HG02759 (cell line): ENCODE data around the gene PLPP3.

Experiments
- ATAC-seq: cut with Tn5 transposase; IDR thresholded peaks from one replicate; pipeline ENCODE4 v1.9.1; 2021; ENCODE audit warnings: mild to moderate bottlenecking, moderate library complexity; ENCODE audit not compliant: unreplicated experiment

PLPP3 gene

DNA sequence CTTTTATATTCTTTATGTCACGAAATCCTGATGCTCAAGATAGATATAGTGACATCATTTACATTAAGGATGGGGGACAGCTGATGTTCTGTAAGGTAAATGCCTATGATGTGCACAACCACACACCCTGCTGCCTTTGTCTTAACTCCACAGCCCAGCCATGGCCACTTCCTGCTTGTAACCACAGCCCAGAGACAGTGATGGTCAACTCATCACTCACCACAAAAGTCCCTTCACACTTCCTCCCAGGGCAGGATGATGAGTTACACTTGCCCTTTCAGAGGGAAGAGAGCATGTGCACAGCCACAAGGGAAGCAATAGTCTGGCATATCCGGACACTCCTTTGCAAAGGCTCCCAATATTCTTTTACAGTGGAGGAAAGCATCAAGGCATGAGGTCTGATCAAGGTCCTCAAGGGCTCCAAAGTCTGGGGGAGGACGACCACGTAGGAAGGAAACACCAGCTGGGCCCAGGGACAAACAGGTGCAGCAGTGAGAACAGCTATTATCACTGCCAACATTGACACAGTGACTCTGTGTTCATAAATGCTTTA lies 53.8 kb downstream of the PLPP3 start:
- ATAC-seq: peak; percentile 86

DNA sequence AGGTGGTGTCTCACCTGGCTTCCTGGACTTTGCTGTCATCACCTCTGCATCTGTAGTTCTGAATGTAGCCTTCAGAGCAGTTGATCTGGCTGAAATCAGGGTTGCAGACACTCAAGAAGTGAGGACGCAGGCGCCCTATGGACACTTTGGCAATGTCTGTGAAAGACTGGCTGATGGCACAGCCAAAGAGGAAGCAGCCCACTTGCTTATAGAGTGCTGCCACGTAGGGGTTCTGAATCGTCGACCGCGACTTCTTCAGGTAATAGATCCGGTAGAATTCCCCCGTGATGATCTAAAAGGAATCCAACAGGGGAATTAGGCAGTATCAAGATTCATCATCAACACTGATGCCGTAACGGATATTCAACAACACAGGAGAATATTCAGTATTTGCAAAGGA lies 55.1 kb downstream of the PLPP3 start:
- ATAC-seq: no peak

DNA sequence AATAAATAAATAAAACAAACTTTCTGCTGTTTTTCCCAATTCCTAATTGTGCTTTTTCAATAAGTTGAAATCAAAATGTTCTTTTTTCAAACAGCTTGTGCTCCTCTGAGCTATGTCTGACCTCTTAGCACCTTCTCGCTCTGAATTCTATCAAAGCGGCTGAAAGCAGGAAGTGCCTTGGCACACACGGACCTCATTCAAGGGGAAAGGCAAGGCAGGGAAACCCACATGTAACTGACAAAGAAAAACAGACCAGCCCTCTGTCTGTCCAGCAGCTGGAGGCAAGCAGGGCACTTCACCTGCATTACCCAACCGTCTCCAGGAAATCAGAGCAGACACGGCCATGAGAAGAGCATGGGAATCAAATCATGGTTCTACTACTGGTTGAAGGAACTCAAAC lies 56.7 kb downstream of the PLPP3 start:
- ATAC-seq: no peak

DNA sequence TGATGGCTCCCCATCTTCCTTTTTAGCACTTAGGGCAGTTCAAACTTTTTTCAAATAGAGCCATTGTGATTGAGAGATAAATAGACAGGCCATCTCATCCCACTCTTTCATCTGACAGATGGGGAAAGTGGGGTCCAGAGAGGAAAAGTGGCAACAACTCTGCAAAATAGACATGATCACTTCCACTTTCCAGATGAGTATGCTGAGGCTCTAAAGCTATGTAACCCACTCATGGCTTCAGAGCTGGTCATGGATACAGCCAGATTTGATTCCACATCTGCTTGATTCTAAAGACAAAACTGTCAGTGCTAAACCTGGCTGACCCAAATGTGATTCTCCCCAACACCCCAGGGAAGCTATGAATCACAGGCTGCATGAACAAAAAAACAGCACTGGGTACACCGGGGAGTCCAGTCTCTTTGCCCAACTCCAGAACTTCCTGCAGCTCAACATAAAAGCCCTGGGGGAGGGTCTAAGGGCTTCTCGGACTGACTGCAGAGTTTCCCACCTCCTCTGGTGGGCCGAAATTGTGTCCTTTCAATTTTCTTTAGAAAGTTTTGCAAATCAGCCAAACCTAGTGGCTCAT lies 59.3 kb downstream of the PLPP3 start:
- no peak for ATAC-seq

DNA sequence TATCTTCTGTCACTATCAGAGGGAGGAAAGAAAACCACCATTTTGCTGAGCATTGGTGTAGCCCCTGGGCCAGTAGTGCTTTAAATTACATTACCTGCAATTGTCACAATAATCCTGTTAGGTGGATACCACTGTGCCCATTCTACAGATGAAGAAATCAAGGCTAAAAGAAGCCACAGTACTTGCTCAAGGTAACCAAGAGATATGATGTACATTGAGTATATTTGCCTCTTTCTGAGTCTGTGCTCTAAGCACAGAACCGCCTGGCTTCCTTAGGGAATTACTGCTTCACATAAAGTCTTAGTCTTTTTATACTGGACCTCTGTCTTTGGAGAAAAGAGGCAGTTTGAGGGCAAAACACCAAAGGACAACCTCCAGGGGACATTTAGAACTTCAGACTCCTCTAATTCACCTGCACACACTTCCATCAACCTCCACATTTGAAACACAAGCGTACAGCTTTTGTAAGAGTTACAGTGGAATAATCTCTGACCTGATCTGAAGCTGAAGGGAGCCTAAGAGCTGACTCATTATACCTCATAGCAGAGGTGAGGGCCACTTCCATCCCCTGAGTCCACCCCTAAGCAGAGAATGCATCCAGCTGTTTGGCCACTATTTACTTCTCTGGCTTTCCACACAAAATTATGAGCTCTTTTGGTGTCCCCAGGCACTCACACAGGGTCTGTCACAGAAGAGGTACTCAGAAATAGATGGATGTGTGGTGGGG lies 61.8 kb downstream of the PLPP3 start:
- no peak for ATAC-seq

DNA sequence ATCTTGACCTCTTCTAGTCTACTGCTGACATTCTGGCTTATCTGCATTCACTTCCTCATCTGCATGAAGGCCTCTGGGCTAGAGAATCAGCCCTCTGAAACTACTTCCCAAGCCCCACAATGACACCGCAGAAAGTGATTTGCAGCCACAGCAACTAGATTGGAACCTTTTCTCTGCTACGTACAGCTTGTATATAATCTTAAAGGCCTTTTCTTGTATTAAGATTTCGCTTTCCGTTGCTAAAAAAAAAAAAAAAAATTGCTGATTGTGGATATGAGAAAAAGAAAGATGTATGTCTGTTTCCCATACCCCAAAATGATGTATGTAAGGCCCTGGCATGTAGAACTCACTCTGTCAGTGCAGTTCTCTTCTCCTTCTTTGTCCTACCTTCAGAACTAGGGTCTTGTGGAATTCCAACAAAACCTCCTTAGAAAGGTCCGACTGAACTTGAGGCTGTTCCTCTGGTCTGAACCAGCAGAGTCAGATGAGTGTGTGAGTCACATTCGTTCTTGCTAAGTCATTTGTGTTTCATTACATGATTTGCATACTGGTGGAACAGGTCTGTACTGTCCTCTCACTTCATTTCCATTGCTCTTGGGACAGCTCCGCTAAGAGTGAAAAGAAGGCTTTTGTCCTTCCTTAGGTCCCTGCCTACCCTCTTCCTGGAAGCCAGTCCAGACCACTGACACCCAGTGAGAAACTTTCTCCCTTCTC lies 62.7 kb downstream of the PLPP3 start:
- ATAC-seq: peak; percentile 92

DNA sequence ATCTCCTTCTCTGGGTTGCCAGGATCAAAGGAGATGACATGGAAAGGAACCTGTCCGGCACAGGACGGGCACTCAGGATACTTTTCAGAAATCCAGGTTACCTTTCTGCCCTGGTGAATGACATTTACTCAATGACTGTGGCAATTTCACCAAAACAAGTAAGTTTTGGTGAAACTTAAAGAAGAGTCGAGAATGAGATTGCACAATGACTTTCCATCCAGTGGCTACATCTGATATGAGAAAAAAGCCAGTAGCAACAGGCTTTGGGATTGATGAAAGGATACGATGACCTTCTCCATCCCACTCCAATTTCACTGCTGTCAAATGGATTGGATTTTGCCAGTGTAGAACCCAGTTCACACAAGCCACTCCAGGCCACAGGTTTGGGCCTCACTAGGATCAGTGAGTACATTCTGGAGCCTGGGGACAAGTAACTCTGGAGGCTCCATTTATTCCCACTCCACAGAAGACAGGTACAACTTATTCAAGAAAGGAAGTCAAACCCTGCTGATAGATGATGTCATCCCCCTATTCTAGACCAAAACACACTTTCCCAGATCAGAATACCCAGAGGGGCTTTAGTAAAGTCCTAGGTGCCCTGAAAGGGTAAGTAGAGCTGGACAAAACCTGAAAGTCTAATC lies 63.3 kb downstream of the PLPP3 start:
- no peak for ATAC-seq

DNA sequence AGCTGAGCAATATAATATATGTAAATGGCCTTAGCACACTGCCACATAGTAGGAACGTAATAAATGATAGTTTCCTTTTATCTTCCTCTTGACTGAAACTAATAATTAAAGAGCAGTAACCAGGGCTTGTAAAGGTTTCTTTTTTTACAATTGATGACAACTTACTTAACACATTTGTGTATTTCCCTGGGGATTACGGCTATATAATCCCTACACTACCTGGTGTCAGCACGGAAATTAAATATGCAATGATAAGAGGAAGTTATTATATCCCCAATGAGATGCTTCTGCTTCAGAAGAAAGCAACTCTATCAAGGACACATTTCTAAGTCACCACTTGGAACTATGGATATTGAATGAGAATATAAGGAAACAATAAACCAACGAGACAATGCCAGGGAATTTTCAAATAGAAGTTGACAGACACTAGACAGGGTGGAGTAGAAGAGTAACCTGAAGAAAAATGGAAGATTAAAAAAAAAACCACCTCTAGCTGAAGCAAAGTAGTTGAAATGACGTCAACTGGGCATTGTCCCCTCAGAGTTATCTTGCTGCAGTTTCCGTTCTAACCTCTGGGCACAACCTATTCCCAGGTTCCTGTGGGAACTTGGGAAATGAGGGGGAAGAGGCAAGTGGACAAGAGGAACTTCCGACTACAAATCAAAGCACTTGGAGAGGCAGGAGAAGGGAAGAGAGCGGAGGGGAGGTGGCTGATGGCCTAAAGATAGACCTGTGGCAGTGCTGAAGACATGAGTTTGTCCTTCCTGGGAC lies 66.5 kb downstream of the PLPP3 start:
- ATAC-seq: no peak

DNA sequence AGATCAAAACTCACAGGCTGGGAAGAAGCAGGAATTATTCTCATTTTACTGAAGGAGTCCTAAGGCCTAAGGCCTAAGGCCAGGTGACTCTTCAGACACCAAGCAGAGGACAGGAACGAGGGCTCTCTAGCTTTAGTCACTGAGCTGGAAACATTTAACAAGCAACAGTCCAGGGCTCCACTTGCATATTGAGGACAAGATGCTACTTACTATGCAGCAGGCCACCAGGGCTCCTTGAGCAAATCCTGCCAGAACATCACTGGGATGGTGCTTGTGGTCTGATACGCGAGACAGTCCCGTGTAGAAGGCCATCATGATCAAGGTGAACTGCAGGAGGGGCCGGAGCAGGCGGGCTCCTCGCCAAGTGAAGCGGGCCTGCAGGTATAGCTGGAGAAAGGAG lies 67.6 kb downstream of the PLPP3 start:
- ATAC-seq: no peak

DNA sequence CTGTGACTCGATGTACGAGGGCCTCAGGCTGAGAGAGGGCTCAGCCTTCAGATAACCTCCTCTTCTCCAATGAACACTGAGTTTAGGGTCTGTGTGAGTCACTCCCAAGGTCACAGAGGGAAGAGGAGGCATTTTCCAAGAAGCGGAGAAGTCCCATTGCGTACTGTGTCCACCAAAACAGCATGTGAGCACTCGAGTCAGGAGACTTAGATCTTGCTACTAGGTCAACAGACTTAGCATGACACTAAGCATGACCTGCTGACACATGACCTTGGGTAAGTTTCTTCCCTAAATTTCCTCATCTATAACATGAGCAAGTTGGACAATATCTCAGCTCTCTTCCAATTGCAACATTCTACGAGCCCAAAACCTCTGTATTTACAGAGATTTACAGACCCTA lies 68.0 kb downstream of the PLPP3 start:
- ATAC-seq: no peak

DNA sequence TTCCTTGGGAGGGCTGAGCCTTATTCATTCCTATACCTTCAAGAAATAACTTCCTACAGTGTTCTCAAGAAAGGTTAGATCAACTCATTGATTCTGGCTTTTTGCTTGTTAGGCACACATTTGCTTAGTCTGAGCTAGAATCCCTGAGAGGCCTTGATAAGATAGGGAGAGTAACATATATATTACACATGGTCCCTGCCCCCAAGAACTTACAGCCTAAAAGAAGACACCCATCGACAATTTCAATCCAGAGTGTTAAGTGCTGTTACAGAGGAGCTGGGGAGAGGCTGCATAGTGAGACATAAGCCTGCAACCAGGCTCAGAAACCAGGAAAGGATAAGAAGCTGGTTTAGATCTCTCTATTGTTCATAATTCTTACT lies 68.7 kb downstream of the PLPP3 start:
- no peak for ATAC-seq

DNA sequence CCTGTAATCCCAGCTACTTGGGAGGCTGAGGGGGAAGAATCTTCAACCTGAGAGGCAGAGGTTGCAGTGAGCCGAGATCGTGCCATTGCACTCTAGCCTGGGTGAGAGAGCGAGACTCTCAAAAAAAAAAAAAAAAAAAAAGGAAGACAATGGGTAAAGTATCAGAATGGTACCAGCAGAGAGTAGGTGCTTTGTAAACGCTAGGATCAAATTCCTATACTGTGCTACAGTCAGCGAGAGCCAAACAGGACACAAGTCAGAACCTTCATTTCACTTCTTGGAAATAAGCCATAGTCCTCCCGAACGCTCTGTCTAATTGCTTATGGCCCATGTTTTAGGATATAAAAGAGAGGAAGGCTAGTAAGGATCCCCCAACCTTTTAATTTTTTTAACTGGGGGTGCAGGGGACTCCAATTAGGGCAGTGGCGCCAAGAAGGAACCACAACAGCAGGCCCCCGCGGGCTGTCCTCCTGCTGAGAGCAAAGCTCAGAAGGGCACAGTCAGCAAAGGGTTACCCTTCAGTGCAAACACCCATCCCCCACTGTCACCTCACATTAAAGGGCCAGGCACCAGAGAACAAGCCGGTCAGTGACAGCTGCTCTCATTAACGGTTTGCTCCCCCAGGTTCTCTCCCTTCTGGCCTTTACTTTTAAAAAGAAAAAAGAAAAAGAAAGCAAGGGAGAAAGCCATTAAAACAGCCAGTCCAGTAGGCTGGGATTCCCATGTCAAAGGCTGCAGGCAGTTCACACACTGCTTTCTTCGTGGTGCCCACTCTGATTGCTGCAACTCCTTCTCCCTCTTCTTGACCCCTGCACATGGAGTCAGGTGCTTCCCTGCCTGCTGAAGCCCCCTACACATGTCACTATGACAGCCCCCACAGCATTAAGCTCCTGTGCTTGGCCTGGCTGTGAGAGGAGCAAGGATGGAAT lies 69.4 kb downstream of the PLPP3 start:
- ATAC-seq: no peak

DNA sequence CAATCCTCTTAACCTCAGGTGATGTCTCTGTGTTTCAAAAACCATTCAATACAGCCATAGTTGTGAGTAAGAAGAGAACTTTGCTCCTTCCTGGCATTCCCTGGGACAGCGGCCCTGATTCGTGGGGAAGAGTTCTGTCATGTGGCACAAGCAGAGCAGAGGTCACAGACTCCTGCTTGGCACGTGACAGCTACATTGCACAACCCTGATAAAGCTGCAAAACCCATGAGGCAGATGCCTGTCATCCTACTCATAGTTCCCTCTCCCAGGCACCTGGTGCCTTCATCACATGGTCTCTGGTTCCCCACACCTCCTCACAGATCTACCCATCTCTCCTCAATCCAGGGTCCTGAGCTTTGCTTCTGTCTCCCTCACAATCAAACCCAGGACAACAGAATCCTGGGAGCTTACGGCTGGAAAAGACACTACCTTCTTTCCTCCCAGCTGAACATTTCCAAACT lies 70.8 kb downstream of the PLPP3 start:
- ATAC-seq: no peak

DNA sequence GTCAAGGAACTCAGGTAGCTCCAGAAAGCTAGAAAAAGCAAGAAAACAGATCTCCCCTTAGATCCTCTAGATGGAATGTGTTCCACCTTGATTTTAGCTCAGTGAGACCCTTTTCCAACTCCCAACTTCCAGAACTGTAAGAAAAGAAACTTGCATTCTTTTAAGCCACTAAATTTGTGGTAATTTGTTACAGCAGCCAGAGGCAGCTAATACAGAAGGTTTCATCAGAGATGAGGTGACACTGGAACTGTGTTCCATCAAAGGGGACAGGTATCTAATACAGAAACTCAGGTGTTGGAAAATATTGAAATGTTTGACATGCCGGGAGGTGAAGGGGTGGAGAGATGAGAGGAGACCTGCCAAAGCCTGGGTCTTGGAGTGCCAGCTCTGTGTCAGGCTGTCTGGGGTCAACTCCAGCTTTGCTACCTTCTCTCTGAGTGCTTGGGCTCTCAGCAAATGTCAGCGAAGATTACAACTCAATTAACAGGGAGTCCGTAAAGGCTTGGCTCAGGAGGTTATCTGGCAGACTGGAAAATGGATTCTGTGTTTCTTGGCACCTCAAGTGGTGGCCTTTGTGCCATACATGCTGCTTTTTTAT lies 71.3 kb downstream of the PLPP3 start:
- no peak for ATAC-seq

DNA sequence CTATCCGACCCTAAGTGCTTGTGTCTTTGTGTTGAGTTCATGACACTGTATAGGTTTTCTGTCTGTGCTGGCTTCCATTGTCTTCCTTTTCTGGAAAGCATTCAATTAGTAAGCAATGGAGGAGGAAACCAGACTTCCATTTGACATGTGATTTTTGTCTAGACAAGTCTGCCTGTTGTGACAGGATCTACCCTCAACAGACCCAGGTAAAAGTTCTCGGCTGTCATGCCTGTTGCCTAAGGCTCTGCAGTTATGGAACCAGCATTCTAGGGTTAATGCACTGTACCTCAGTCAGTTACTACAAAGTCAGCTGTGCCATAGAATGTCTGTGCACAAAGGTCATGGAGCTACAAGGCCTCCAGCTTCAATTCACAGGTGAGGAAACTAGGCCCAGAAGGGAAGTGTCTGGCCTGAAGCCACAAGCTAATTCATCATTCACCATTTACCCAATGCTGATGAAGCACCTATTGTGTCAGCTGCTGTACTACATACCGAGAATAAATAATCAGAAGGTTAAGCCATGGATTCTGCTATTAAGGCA lies 72.3 kb downstream of the PLPP3 start:
- ATAC-seq: no peak

DNA sequence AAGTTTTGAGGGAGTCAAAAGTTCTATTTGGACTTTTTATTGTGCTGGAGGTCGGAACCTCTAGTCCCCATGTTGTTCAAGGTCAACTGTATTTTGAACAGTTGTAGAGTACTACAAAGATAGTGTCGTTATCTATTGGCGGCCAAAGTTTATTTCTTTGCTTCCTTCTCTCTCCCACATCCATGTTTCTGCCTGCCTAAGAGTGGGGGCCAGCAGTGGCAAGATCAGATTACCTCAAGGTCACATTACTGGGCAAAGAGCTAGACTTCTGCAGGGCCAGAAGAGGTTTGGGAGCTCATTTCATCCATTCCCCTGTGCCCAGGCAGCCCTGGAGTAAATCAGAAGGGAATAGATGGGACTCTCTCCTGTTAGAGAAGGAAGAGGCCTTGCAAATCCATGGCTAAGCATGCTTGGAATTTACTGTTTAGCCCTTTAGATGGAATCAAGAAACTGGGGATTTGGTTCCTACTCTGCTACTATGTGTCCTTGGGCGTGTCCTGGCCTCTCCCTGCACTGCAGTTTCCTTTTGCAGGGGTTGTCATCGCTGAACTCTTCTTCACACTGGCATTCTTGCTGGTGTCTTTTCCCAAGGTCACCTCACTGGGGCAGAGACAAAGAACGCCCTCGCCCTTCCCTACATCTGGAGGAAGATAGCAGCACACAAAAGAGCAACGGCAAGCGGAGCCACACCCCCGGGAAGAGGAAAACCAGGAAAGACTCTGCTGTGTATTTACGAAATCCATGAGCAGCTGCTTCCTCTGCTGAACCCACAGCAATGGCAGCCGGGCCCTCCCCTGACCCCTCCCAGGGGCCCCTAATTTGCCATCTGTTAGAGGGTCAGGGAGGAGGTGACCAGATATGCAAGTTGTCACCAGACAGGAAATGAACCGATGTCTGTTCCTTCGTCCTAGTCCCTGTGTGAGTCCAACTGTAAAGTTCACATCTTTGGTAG lies 73.3 kb downstream of the PLPP3 start:
- no peak for ATAC-seq

DNA sequence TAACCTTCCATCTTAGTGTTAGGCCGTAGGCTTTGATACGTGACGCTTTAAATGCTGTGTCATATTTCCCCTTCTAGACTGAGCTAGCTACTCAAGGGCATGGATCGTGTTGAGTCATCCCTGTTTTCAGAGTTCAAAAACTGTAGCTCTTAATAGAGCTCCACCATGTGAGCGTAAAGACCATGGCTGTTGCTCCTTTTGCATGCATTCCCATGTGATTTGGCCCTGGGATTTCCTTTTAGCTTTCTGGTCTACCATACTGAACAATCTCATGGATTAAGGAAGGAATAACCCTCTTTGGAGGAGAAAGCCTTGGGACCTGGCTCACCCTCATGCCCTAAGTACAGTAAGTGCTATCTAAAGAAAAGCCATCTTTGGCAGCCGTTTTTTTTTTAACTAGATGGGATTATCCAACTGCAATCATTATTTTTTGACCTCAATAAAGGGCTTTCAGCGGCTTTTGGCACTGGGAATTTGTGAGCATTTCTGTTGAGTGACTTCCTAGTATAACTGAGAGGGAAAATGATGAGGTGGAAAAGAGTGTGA lies 76.6 kb downstream of the PLPP3 start:
- ATAC-seq: no peak

DNA sequence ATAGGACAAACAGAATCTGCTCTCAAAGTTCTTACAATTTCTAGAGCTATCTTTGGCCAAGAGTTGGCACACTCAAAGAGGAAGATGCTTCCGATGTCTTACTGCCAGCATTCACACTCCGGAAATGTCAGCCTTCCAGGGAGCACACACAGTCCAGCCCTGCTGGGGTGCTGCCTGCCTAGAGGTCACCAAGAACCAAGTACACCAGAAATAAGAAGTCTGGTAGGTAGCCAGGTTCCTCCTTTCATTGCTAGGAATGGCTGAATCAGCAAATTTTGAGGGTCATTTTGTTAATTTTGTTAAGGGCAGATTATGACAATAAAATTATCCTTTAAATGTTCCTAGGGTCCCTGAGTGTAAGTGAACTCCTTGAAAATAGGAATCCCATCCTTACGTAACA lies 77.5 kb downstream of the PLPP3 start:
- ATAC-seq: no peak
